SK-N-SH treated with all-trans-retinoic acid at 6 μM for 48 hours (cell line): Measurements from ENCODE around the gene ACOT13.

Source experiments
- ATAC-seq: fragments of 200-7000 bp; cut with Tn5 transposase; 3 replicates; pipeline ENCODE4 v1.9.1; 2020; ENCODE audit warnings: mild to moderate bottlenecking, moderate library complexity
- ARNTL ChIP-seq: fragments of 450-650 bp; formaldehyde crosslinking; IDR thresholded peaks from 2 replicates; pipeline ENCODE4 v1.5.0; 2020; ENCODE audit warnings: low read depth, mild to moderate bottlenecking, moderate library complexity, borderline replicate concordance
- BACH2 ChIP-seq: fragments of 250-450 bp; sonication (Bioruptor Pico); IDR thresholded peaks from 2 replicates; pipeline ENCODE4 v1.9.0; 2021; ENCODE audit warnings: mild to moderate bottlenecking, borderline replicate concordance
- CREB5 ChIP-seq: fragments of 250-450 bp; sonication (Bioruptor Pico); IDR thresholded peaks from 2 replicates; pipeline ENCODE4 v1.5.1; 2020; ENCODE audit warnings: low read depth, mild to moderate bottlenecking, moderate library complexity
- CSDC2 ChIP-seq: fragments of 250-450 bp; sonication (Bioruptor Pico); IDR thresholded peaks from 2 replicates; pipeline ENCODE4 v1.5.0; 2020; ENCODE audit warnings: mild to moderate bottlenecking, moderate library complexity
- CSRNP3 ChIP-seq: fragments of 250-450 bp; sonication (Bioruptor Pico); IDR thresholded peaks from 2 replicates; pipeline ENCODE4 v1.5.1; 2021; ENCODE audit warnings: mild to moderate bottlenecking, moderate library complexity
- ESRRG ChIP-seq: fragments of 250-450 bp; sonication (Bioruptor Pico); IDR thresholded peaks from 2 replicates; pipeline ENCODE4 v1.6.1; 2021; ENCODE audit warnings: mild to moderate bottlenecking
- GLIS3 ChIP-seq: fragments of 250-450 bp; sonication (Bioruptor Pico); IDR thresholded peaks from 2 replicates; pipeline ENCODE4 v1.5.0; 2020; ENCODE audit warnings: mild to moderate bottlenecking, moderate library complexity
- ISL1 ChIP-seq: fragments of 250-450 bp; sonication (Bioruptor Pico); IDR thresholded peaks from 2 replicates; pipeline ENCODE4 v2.1.2; 2022; ENCODE audit warnings: mild to moderate bottlenecking, moderate library complexity
- OSR1 ChIP-seq: fragments of 250-450 bp; sonication (Bioruptor Pico); IDR thresholded peaks from 2 replicates; pipeline ENCODE4 v1.8.0; 2022; ENCODE audit warnings: moderate library complexity, mild to moderate bottlenecking, inconsistent platforms
- PATZ1 ChIP-seq: fragments of 250-450 bp; sonication (Bioruptor Pico); IDR thresholded peaks from 2 replicates; pipeline ENCODE4 v1.8.0; 2020; ENCODE audit warnings: mild to moderate bottlenecking, moderate library complexity, borderline replicate concordance
- POU6F1 ChIP-seq: fragments of 250-450 bp; sonication (Bioruptor Pico); IDR thresholded peaks from 2 replicates; pipeline ENCODE4 v1.8.0; 2021; ENCODE audit warnings: low read depth, mild to moderate bottlenecking, moderate library complexity, borderline replicate concordance
- PPARA ChIP-seq: fragments of 250-450 bp; sonication (Bioruptor Pico); IDR thresholded peaks from 2 replicates; pipeline ENCODE4 v1.5.0; 2020; ENCODE audit warnings: mild to moderate bottlenecking, borderline replicate concordance
- RARB ChIP-seq: fragments of 250-450 bp; sonication (Bioruptor Pico); IDR thresholded peaks from 2 replicates; pipeline ENCODE4 v1.8.0; 2021; ENCODE audit warnings: mild to moderate bottlenecking, moderate library complexity
- SNAI2 ChIP-seq: fragments of 250-450 bp; sonication (Bioruptor Pico); IDR thresholded peaks from 2 replicates; pipeline ENCODE4 v1.5.0; 2020; ENCODE audit warnings: mild to moderate bottlenecking, moderate library complexity
- TCF4 ChIP-seq: fragments of 250-450 bp; sonication (Bioruptor Pico); IDR thresholded peaks from 2 replicates; pipeline ENCODE4 v1.8.0; 2021; ENCODE audit warnings: mild to moderate bottlenecking, moderate library complexity, borderline replicate concordance
- TOX ChIP-seq: fragments of 250-450 bp; sonication (Bioruptor Pico); IDR thresholded peaks from 2 replicates; pipeline ENCODE4 v1.8.0; 2021; ENCODE audit warnings: mild to moderate bottlenecking, moderate library complexity, borderline replicate concordance
- TSHZ2 ChIP-seq: fragments of 250-450 bp; sonication (Bioruptor Pico); IDR thresholded peaks from 2 replicates; pipeline ENCODE4 v1.5.0; 2020; ENCODE audit warnings: mild to moderate bottlenecking, moderate library complexity
- ZC3H10 ChIP-seq: fragments of 250-450 bp; sonication (Bioruptor Pico); IDR thresholded peaks from 2 replicates; pipeline ENCODE4 v1.5.1; 2021; ENCODE audit warnings: mild to moderate bottlenecking, moderate library complexity
- ZFP3 ChIP-seq: fragments of 250-450 bp; sonication (Bioruptor Pico); IDR thresholded peaks from 2 replicates; pipeline ENCODE4 v1.5.0; 2020; ENCODE audit warnings: mild to moderate bottlenecking, moderate library complexity
- ZFP30 ChIP-seq: fragments of 450-650 bp; formaldehyde crosslinking; IDR thresholded peaks from 2 replicates; pipeline ENCODE4 v1.5.0; 2022; ENCODE audit warnings: mild to moderate bottlenecking, moderate library complexity
- ZNF565 ChIP-seq: fragments of 450-650 bp; formaldehyde crosslinking; conservative IDR thresholded peaks from 2 replicates; pipeline ENCODE4 v1.5.0; 2020; ENCODE audit warnings: low read depth, mild to moderate bottlenecking, moderate library complexity
- ZNF70 ChIP-seq: fragments of 450-650 bp; formaldehyde crosslinking; IDR thresholded peaks from 2 replicates; pipeline ENCODE4 v1.5.0; 2020; ENCODE audit warnings: mild to moderate bottlenecking, moderate library complexity
- ZNF8 ChIP-seq: fragments of 450-650 bp; formaldehyde crosslinking; IDR thresholded peaks from 2 replicates; pipeline ENCODE4 v1.5.0; 2020; ENCODE audit warnings: mild to moderate bottlenecking, moderate library complexity

The ACOT13 gene

GRCh38 chr6:24646771-24647170, 20.1 kb upstream of the ACOT13 start:
- TF ChIP-seq POU6F1 (CRISPR knock-in tag) (no peak), CSRNP3 (CRISPR knock-in tag) (no peak), RARB (no peak), PPARA (no peak), TOX (CRISPR knock-in tag) (no peak), ZNF70 (CRISPR knock-in tag) (no peak), ARNTL (no peak), ZNF8 (CRISPR knock-in tag) (no peak), BACH2 (CRISPR knock-in tag) (no peak), ISL1 (no peak), ZFP3 (CRISPR knock-in tag) (no peak), SNAI2 (no peak), CSDC2 (no peak), ESRRG (CRISPR knock-in tag) (no peak), ZFP30 (CRISPR knock-in tag) (no peak), ZC3H10 (CRISPR knock-in tag) (no peak), TSHZ2 (CRISPR knock-in tag) (no peak), ZNF565 (CRISPR knock-in tag) (no peak)
- ATAC-seq: no peak

- TF ChIP-seq POU6F1 (CRISPR knock-in tag) (no peak), RARB (no peak), CSDC2 (no peak), TCF4 (CRISPR knock-in tag) (no peak), ZFP30 (CRISPR knock-in tag) (no peak), GLIS3 (CRISPR knock-in tag) (no peak), ZFP3 (CRISPR knock-in tag) (no peak), ZC3H10 (CRISPR knock-in tag) (no peak), TSHZ2 (CRISPR knock-in tag) (no peak), OSR1 (no peak), ZNF70 (CRISPR knock-in tag) (no peak), SNAI2 (no peak), PPARA (no peak), BACH2 (CRISPR knock-in tag) (no peak), ZNF8 (CRISPR knock-in tag) (no peak), ARNTL (no peak)
- TF ChIP-seq, all 23 proteins: peak for 0
- no peak for ATAC-seq
Measured at GRCh38 chr6:24648276-24648675, 18.6 kb upstream of the ACOT13 start.

GRCh38 chr6:24649691-24650090, 17.2 kb upstream of the ACOT13 start:
- ATAC-seq: no peak
- TF ChIP-seq ZC3H10 (CRISPR knock-in tag): no peak
- TF ChIP-seq ZFP30 (CRISPR knock-in tag): no peak
- no peak for TF ChIP-seq CREB5
- no peak for TF ChIP-seq PATZ1 (CRISPR knock-in tag)
- no peak for TF ChIP-seq CSDC2
- no peak for TF ChIP-seq ISL1
- no peak for TF ChIP-seq PPARA
- TF ChIP-seq ZFP3 (CRISPR knock-in tag): no peak
- no peak for TF ChIP-seq ZNF565 (CRISPR knock-in tag)
- no peak for TF ChIP-seq OSR1
- no peak for TF ChIP-seq TOX (CRISPR knock-in tag)
